Type B pancreatic cell (in vitro differentiated cells): ENCODE measurements around the gene ATAD3A. TPM values are rescaled to one million over a fixed set of nuclear protein-coding genes. Genes with fewer than 3 reads are reported as not detected.

Experiments used
- DNase-seq: peaks from one replicate; pipeline ENCODE4 v3.0.0; 2021; ENCODE audit warnings: mixed read lengths; ENCODE audit not compliant: unreplicated experiment; ENCODE audit errors: extremely low spot score
- H3K27ac Mint-ChIP-seq: 2 replicates; pipeline ENCODE4 v1.8.0; 2021; ENCODE audit warnings: mild to moderate bottlenecking, mixed read lengths
- H3K27me3 Mint-ChIP-seq: 2 replicates; pipeline ENCODE4 v1.8.0; 2021; ENCODE audit warnings: mixed read lengths
- H3K36me3 Mint-ChIP-seq: 2 replicates; pipeline ENCODE4 v1.8.0; 2021; ENCODE audit warnings: mixed read lengths
- H3K4me1 Mint-ChIP-seq: one replicate; pipeline ENCODE4 v1.8.0; 2021; ENCODE audit warnings: mixed read lengths; ENCODE audit not compliant: unreplicated experiment
- H3K4me3 Mint-ChIP-seq: 2 replicates; pipeline ENCODE4 v1.8.0; 2021; ENCODE audit warnings: mild to moderate bottlenecking, mixed read lengths
- H3K9me3 Mint-ChIP-seq: 2 replicates; pipeline ENCODE4 v1.8.0; 2021; ENCODE audit warnings: mixed read lengths
- CTCF ChIP-seq: fragments of 200-600 bp; sonication (generic); conservative IDR thresholded peaks from 2 replicates; pipeline ENCODE4 v1.5.0; 2021; ENCODE audit warnings: antibody characterized with exemption, mild to moderate bottlenecking
- total RNA-seq: library from RNA; stranded (reverse); gene quantifications from 2 replicates; pipeline ENCODE4 v1.2.1, GENCODE V29; 2021; ENCODE audit warnings: low replicate concordance

The ATAD3A gene
- total RNA-seq, 1 donor from 2014 or later = 39.8 TPM

- no peak overlapping the region for H3K27ac Mint-ChIP-seq
- no peak overlapping the region for H3K4me3 Mint-ChIP-seq
- H3K4me1 Mint-ChIP-seq = no peaks in the 10 kb centered on the region
- no peaks in the 10 kb centered on the region for H3K27me3 Mint-ChIP-seq
- H3K9me3 Mint-ChIP-seq = no peaks in the 10 kb centered on the region
- peak; percentile 66 for TF ChIP-seq CTCF
- H3K36me3 Mint-ChIP-seq = no peaks in the 10 kb centered on the region
- no peak for DNase-seq
Observed at GRCh38 chr1:1550591-1551432, 38.9 kb downstream of the ATAD3A start.

- Mint-ChIP-seq H3K27ac (peak overlapping the region; percentile 61), H3K4me3 (no peak overlapping the region), H3K9me3 (no peaks in the 10 kb centered on the region), H3K36me3 (no peaks in the 10 kb centered on the region), H3K27me3 (no peaks in the 10 kb centered on the region), H3K4me1 (no peaks in the 10 kb centered on the region)
- no peak for DNase-seq
- no peak for TF ChIP-seq CTCF
Observed at GRCh38 chr1:1551524-1552262, 39.7 kb downstream of the ATAD3A start.

- Mint-ChIP-seq H3K4me1 (no peaks in the 10 kb centered on the region), H3K27ac (peak overlapping the region; percentile 61), H3K4me3 (no peak overlapping the region), H3K9me3 (no peaks in the 10 kb centered on the region), H3K27me3 (no peaks in the 10 kb centered on the region), H3K36me3 (no peaks in the 10 kb centered on the region)
- no peak for DNase-seq
- no peak for TF ChIP-seq CTCF
Observed at GRCh38 chr1:1552263-1552639, 40.3 kb downstream of the ATAD3A start.

- H3K27ac Mint-ChIP-seq = no peak overlapping the region
- peaks cover 4% of the 10 kb centered on the region for H3K4me1 Mint-ChIP-seq
- no peak for DNase-seq
- H3K36me3 Mint-ChIP-seq = no peaks in the 10 kb centered on the region
- no peaks in the 10 kb centered on the region for H3K27me3 Mint-ChIP-seq
- no peak for TF ChIP-seq CTCF
- H3K4me3 Mint-ChIP-seq = no peak overlapping the region
- H3K9me3 Mint-ChIP-seq = no peaks in the 10 kb centered on the region
Observed at GRCh38 chr1:1553821-1554494, 42.0 kb downstream of the ATAD3A start.

GRCh38 chr1:1554550-1554925, 42.6 kb downstream of the ATAD3A start:
- DNase-seq = no peak
- no peaks in the 10 kb centered on the region for H3K36me3 Mint-ChIP-seq
- no peaks in the 10 kb centered on the region for H3K9me3 Mint-ChIP-seq
- H3K4me3 Mint-ChIP-seq = no peak overlapping the region
- TF ChIP-seq CTCF = no peak
- H3K4me1 Mint-ChIP-seq = peaks cover 6% of the 10 kb centered on the region
- H3K27ac Mint-ChIP-seq = no peak overlapping the region
- no peaks in the 10 kb centered on the region for H3K27me3 Mint-ChIP-seq
